GM10266 (cell line): ENCODE data around the gene CARD19.
"Not testable (repeated sequence)": the region's sequence is repeated elsewhere in the genome, so short reads cannot be mapped to it uniquely, and the experiment has no call there.

Source experiments
- DNase-seq: peaks from one replicate; pipeline ENCODE4 v3.0.0; 2012; ENCODE audit errors: extremely low spot score
- CTCF ChIP-seq: IDR thresholded peaks from 2 replicates; pipeline ENCODE4 v1.5.1; 2012; ENCODE audit warnings: mild to moderate bottlenecking, low read depth; ENCODE audit not compliant: control insufficient read depth, insufficient read depth; ENCODE audit errors: missing control alignments

Gene CARD19

GRCh38 chr9:93098236-93098946, 2.4 kb downstream of the CARD19 start:
- no peak for TF ChIP-seq CTCF
- no peak for DNase-seq

GRCh38 chr9:93099551-93100275, 3.7 kb downstream of the CARD19 start:
- DNase-seq, result no peak
- TF ChIP-seq CTCF, result no peak

- TF ChIP-seq CTCF, result no peak
- no peak for DNase-seq
Measured at GRCh38 chr9:93100276-93100636, 4.2 kb downstream of the CARD19 start.

GRCh38 chr9:93101086-93101485, 5.1 kb downstream of the CARD19 start:
- DNase-seq, result not testable (repeated sequence)

GRCh38 chr9:93105620-93106019, 9.6 kb downstream of the CARD19 start:
- no peak for DNase-seq
- no peak for TF ChIP-seq CTCF

- TF ChIP-seq CTCF, result no peak
- DNase-seq, result no peak
Measured at GRCh38 chr9:93107151-93107824, 11.3 kb downstream of the CARD19 start.

DNA sequence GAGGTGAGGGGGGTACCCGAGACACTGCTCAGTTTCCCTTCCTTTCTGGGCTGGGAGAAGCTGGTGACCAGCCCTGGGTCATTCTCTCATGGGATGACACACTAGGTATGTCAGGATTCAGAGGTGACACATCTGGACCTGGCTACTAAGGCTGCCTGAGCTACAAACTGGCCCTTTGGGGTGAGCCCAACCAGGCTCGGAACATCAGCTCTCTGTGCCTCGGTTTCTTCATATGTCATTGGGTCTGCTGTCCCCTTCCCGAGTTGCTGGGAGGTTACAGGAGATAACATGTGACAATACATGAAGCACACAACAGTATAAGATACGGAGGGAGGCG, 11.8 kb downstream of the CARD19 start:
- DNase-seq, result no peak
- TF ChIP-seq CTCF, result no peak
